Uterus (tissue), 4 donors: ENCODE data around the gene ASTN2. TPM values are rescaled to one million over a fixed set of nuclear protein-coding genes. Genes with fewer than 3 reads are reported as not detected.

ENCODE experiments used
- DNase-seq, 2 donors: peaks; one replicate each; pipeline ENCODE4 v3.0.0-alpha.2; 2019 to 2020
- H3K27ac ChIP-seq, 2 donors: fragments of 200-600 bp; sonication (generic); 1 replicate in 1 of 2; 2 replicates in 1 of 2; pipeline ENCODE4 v1.5.1; 2016 to 2018
- H3K27me3 ChIP-seq, 2 donors: fragments of 200-600 bp; sonication (generic); one replicate each; pipeline ENCODE4 v1.5.1; 2018 to 2019; ENCODE audit warnings: control low read depth in 1 of 2
- H3K36me3 ChIP-seq, 2 donors: fragments of 200-600 bp; sonication (generic); one replicate each; pipeline ENCODE4 v1.5.1; 2019; ENCODE audit warnings: control low read depth in 1 of 2
- H3K4me1 ChIP-seq, 2 donors: fragments of 200-600 bp; sonication (generic); one replicate each; pipeline ENCODE4 v1.5.1; 2018 to 2019; ENCODE audit warnings: control low read depth in 1 of 2
- H3K4me3 ChIP-seq, 2 donors: fragments of 200-600 bp; sonication (generic); 1 replicate in 1 of 2; 2 replicates in 1 of 2; pipeline ENCODE4 v1.5.1; 2018 to 2019; ENCODE audit warnings: mild to moderate bottlenecking in 1 of 2
- H3K9me3 ChIP-seq, 2 donors: fragments of 200-600 bp; sonication (generic); one replicate each; pipeline ENCODE4 v1.5.1; 2019; ENCODE audit warnings: control low read depth in 1 of 2
- CTCF ChIP-seq, 4 experiments: fragments of 200-600 bp in 2 of 4; fragments of 450-650 bp in 2 of 4; sonication (generic) in 2 of 4; IDR thresholded peaks; one replicate each; pipeline ENCODE4 v1.5.1; 2016 to 2019; ENCODE audit warnings: antibody characterized with exemption in 4 of 4, mild to moderate bottlenecking in 2 of 4, moderate library complexity in 1 of 4
- POLR2A ChIP-seq, 2 donors: fragments of 450-650 bp; IDR thresholded peaks; one replicate each; pipeline ENCODE4 v1.6.1; 2016; ENCODE audit warnings: antibody characterized with exemption in 2 of 2, mild to moderate bottlenecking in 1 of 2, moderate library complexity in 1 of 2
- intact Hi-C: fragments of 100-400 bp; cut with DNase I; formaldehyde crosslinking; loops from one replicate; pipeline ENCODE4 v1.15.1; 2023; ENCODE audit warnings: low total_unique reads
- total RNA-seq, 4 donors: library from RNA; depleted of rRNA in 3 of 4; stranded (reverse); fragments of >200 nt in 3 of 4; gene quantifications; one replicate each; pipeline versions ENCODE4 v1.1.0 to v1.2.4, GENCODE V29; 2014 to 2023
- donor health status: DM: yes; HTN: yes; CAD: no.

The ASTN2 gene
- total RNA-seq, 4 donors from 2014 or later, result 1.8 to 8.6 (median 6.7) TPM

- TF ChIP-seq CTCF (IDR thresholded peaks at IDR 0.05), result no peak
- TF ChIP-seq POLR2A (IDR thresholded peaks at IDR 0.05), result no peak
- intact Hi-C loops, result no loop called here
- Histone ChIP-seq H3K9me3 (no peaks in the 10 kb centered on the region), H3K4me3 (no peak overlapping the region), H3K36me3 (no peaks in the 10 kb centered on the region), H3K27ac (no peak overlapping the region), H3K4me1 (no peaks in the 10 kb centered on the region), H3K27me3 (no peaks in the 10 kb centered on the region)
- DNase-seq, result no peak
These were observed 71.4 kb downstream of the ASTN2 start for GRCh38 chr9:117343427-117343826.

GRCh38 chr9:117341151-117341550, 73.7 kb downstream of the ASTN2 start:
- Histone ChIP-seq H3K36me3 (no peaks in the 10 kb centered on the region), H3K4me1 (no peaks in the 10 kb centered on the region), H3K4me3 (no peak overlapping the region), H3K9me3 (no peaks in the 10 kb centered on the region), H3K27me3 (no peaks in the 10 kb centered on the region), H3K27ac (no peak overlapping the region)
- intact Hi-C loops, result no loop called here
- TF ChIP-seq CTCF (IDR thresholded peaks at IDR 0.05), result no peak
- no peak for TF ChIP-seq POLR2A (IDR thresholded peaks at IDR 0.05)
- DNase-seq, result no peak

DNA sequence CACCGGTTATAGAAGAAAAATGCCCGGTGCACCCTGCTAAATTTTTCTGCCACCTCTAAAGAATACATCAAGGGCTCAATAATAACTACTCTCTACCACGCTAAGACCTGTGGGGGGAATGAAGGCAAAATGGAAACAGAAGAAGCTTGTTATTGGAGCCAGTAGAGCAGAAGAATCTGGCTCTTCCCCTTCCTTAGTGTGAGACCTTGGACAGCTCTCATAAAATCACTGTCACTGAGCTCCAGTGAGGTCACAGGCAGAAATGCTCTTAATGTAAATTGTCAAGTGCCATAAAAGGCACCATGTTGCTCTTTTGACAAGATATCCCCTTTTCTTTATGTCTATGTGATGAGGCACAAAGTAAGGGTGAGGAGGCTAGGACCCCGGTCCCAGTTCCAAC, 74.4 kb downstream of the ASTN2 start:
- DNase-seq, result no peak
- Histone ChIP-seq H3K9me3 (no peaks in the 10 kb centered on the region), H3K4me1 (no peaks in the 10 kb centered on the region), H3K27me3 (no peaks in the 10 kb centered on the region), H3K27ac (no peak overlapping the region), H3K4me3 (no peak overlapping the region), H3K36me3 (no peaks in the 10 kb centered on the region)
- intact Hi-C loops, result no loop called here
- TF ChIP-seq CTCF (IDR thresholded peaks at IDR 0.05) (no peak), POLR2A (IDR thresholded peaks at IDR 0.05) (no peak)

GRCh38 chr9:117335837-117336433, 78.9 kb downstream of the ASTN2 start:
- TF ChIP-seq CTCF (IDR thresholded peaks at IDR 0.05), result no peak
- TF ChIP-seq POLR2A (IDR thresholded peaks at IDR 0.05), result no peak
- intact Hi-C loops, result no loop called here
- no peaks in the 10 kb centered on the region for H3K9me3 ChIP-seq

DNA sequence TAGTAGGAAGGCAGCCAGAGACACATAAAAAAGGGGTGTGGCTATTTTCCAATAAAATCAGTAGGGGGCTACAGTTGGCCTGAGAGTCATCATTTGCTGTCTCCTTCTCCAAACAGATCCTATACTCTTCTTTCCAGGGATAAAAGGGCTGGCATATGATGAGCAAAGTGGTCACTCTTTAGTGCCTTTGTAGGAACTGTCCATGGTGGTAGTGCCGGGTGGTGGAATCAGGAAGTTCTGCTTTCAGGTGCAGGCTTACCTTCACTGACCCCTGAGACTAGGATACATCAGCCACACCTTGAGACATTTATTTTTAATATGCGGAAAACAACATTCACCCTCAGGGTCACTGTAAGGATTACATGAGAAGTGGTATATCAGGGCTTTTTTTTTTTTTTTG, 80.8 kb downstream of the ASTN2 start:
- DNase-seq, result no peak
- no peak overlapping the region for H3K4me3 ChIP-seq
- H3K27me3 ChIP-seq, result no peaks in the 10 kb centered on the region
- no peaks in the 10 kb centered on the region for H3K9me3 ChIP-seq
- no peak overlapping the region for H3K27ac ChIP-seq
- no peak for TF ChIP-seq CTCF (IDR thresholded peaks at IDR 0.05)
- no peak for TF ChIP-seq POLR2A (IDR thresholded peaks at IDR 0.05)
- no peaks in the 10 kb centered on the region for H3K36me3 ChIP-seq
- H3K4me1 ChIP-seq, result no peaks in the 10 kb centered on the region
- intact Hi-C loops, result no loop called here

More at GRCh38 chr9:117335837-117336433, 78.9 kb downstream of the ASTN2 start:
- no peaks in the 10 kb centered on the region for H3K36me3 ChIP-seq
- no peaks in the 10 kb centered on the region for H3K27me3 ChIP-seq
- no peaks in the 10 kb centered on the region for H3K4me1 ChIP-seq
- DNase-seq, result no peak
- no peak overlapping the region for H3K27ac ChIP-seq
- no peak overlapping the region for H3K4me3 ChIP-seq
